ENCODE measurements around the gene PAPSS1. TPM values are rescaled to one million over a fixed set of nuclear protein-coding genes. Genes with fewer than 3 reads are reported as not detected.

The PAPSS1 gene
- total and polyA plus RNA-seq, 2 donors (not counting 3 experiments of a cell fraction or from before 2014, with no cell fraction given) = 69.6 to 77.2 TPM

DNA sequence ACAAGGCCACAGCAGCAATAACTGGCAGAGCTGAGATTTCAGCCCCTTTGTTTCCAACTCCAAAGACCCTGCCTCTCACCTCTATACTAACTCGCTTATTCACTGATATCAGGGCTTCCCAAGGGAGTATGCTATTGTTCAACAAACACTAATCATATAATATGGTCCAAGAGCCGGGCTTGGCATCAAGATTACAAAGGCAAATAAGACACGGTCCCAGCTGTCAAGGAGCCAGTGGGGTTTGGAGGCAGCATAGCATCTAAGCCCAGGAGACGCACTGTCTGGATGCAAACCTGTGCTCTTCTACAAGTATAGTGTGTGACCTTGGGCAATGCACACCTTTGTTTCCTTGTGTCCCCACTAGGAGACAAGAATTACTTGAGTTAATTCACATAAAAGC lies 28.7 kb downstream of the PAPSS1 start:
- ChIA-PET POLR2A (no interaction called here), CTCF (interaction anchor here (1.7 kb wide), 1 partner anchor 8 kb away, joined by 8 read pairs; no protein-coding TSS in a partner anchor)
- intact Hi-C loops (cut with micrococcal nuclease) = no loop called here
- Histone ChIP-seq H3K27me3 (ENCODE audit: control insufficient read depth in 2 of 2, insufficient read depth in 2 of 2, low read length in 2 of 2) (no peaks in the 10 kb centered on the region), H3K9ac (replicated peaks; ENCODE audit: extremely low read depth, insufficient read depth, low read length) (no peak overlapping the region), H2AFZ (ENCODE audit: low read depth, low read length) (no peak overlapping the region), H3K9me3 (replicated peaks; ENCODE audit: control insufficient read depth, insufficient read depth, low read length) (no peaks in the 10 kb centered on the region), H3K9me1 (replicated peaks; ENCODE audit: control insufficient read depth, extremely low read depth, insufficient read depth, low read length) (no peaks in the 10 kb centered on the region), H4K20me1 (replicated peaks; ENCODE audit: control insufficient read depth, extremely low read depth, insufficient read depth, low read length) (no peaks in the 10 kb centered on the region), H3K4me1 (ENCODE audit: control insufficient read depth, extremely low read depth, insufficient read depth, low read length) (peaks cover 28% of the 10 kb centered on the region), H3K4me2 (ENCODE audit: insufficient read depth, low read length) (no peak overlapping the region), H3K79me2 (ENCODE audit: control insufficient read depth, insufficient read depth, low read length) (peaks cover 7% of the 10 kb centered on the region), H3K27ac (ENCODE audit: insufficient read depth, low read depth, low read length) (no peak overlapping the region), H3K4me3 (replicated peaks in 1 of 3; ENCODE audit: insufficient read depth in 1 of 3, low read depth in 1 of 3, low read length in 3 of 3) (no peak overlapping the region), H3K36me3 (ENCODE audit: control insufficient read depth in 2 of 2, extremely low read depth in 1 of 2, insufficient read depth in 2 of 2, low read length in 2 of 2) (peaks cover 1 to 3% of the 10 kb centered on the region in 2 experiments)
- dilution Hi-C loops (cut with MboI; ENCODE audit: extremely low pct_ligation_motif_present, low sequenced_read_pairs) = no loop called here
- no TSS peak for BruUV-seq (replicated peaks)
- FAIRE-seq (no peak), DNase-seq (ENCODE audit: low read depth, low spot score) (no peak)
- TF ChIP-seq EZH2 (IDR thresholded peaks at IDR 0.05; ENCODE audit: borderline replicate concordance, low read depth, low read length, severe bottlenecking) = no peak
- TF ChIP-seq CTCF (IDR thresholded peaks at IDR 0.05; ENCODE audit: extremely low read depth in 1 of 2, insufficient read depth in 1 of 2, low read depth in 1 of 2, low read length in 2 of 2) = no peak
- no peak for TF ChIP-seq POLR2AphosphoS5 (IDR thresholded peaks at IDR 0.05; ENCODE audit: insufficient read depth, low read depth, low read length)
- no peak for TF ChIP-seq POLR2A (IDR thresholded peaks at IDR 0.05; ENCODE audit: low read depth, low read length)
- TF ChIP-seq FOS (IDR thresholded peaks at IDR 0.05; ENCODE audit: borderline replicate concordance, insufficient read depth, low read length) = no peak
- no peak for TF ChIP-seq GATA2 (IDR thresholded peaks at IDR 0.05; ENCODE audit: insufficient read depth, insufficient read length, low read depth, low read length)
- no peak for TF ChIP-seq JUN (IDR thresholded peaks at IDR 0.05; ENCODE audit: borderline replicate concordance, insufficient read depth, insufficient read length, low read depth)
- no peak for TF ChIP-seq MYC (IDR thresholded peaks at IDR 0.05; ENCODE audit: low read depth, low read length)
- TF ChIP-seq MAX (IDR thresholded peaks at IDR 0.05; ENCODE audit: insufficient read depth, insufficient read length) = no peak
